ENCODE data around the gene CFAP54.

Gene CFAP54

DNA sequence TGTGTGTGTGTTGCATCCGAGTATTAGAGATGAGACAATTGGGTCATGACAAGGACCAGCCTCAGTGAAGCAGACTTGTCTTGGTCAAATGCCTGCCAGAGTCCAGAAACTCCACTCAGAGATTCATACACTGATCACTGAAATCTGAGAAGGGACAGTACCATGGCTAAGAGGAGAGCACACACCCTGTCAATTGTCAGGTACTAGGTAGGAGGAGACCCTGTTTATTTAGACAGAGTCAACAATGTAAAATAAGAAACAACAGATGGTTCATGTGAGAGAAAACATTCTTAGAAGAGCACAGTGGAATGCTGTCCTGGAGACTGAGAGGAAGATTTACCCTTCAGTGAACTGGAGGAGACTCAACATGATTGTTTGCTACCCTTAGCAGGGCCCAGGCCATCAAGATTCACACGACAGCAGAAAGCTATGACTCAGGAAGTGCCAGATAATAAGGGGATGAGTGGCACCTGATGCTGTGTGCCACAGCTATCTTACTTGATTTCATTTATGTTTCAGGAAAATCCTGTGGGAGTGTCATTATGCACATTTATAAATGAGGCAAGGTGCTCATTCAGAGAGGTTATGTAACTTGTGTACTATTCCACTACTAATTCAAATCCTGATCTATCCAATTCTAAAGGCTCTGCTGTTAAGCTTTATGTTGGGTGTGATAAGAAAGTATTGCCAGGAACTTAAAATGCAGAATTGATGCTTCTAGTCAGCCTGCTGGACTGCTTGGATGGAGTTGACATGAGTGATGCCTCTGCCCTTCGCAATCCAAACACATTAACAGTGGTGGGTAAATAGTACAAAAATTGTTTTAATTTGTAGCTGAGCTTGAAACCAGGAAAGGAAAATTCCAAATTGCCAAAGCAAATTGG, 281.1 kb downstream of the CFAP54 start:
- DNase-seq = no peak

DNA sequence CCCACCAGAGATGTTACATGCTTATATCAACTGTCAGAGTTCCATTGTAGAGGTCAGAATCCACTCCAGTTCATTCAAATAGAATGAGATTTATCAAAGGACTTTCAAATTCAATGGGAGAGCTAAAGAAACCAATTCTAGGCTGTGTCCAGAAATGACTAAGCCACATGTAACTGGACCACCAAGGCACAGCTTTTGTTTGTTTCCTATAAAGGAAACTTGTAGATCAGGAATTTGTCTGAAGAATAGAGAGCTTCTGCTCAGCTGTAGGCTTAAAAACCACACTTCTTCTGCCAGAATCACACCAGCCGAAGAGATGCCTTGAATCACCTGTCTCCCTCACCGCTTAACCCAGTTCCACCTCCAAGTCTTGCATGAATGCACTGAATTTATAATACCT, 283.7 kb downstream of the CFAP54 start:
- DNase-seq = no peak

DNA sequence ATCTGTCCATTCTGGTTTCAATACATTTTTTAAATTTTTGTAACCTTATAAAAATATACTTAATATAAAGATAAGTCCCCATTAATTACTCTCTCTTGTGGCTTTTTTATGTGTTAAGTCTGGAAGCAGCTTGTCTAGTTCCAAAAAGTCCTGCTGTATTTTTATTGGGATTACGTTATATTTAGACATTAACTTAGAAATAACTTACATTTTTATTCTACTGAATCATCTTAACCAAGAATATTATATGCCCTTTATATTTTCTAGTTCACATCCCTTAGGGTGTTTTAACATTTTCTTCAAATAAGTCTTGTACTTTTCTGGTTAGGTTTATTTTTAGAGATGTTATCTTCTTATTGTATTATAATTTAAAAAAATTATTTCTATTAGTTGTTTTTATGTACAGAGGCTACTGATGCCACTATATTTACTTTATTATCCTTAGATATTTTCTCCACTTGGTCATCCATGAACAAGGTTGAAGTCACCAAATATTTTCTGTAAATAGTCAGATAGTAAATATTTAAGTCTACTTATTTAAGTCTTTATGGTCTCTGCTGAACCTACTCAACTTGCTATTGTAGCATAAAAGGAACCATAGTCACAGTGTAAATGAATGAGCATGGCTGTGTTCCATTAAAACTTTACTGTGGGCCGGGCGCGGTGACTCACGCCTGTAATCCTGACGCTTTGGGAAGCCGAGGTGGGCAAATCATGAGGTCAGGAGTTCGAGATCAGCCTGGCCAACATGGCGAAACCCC, 285.3 kb downstream of the CFAP54 start:
- DNase-seq = no peak

GRCh38 chr12:96776908-96777307, 287.5 kb downstream of the CFAP54 start:
- DNase-seq = no peak

GRCh38 chr12:96780330-96780729, 291.0 kb downstream of the CFAP54 start:
- no peak for DNase-seq

DNA sequence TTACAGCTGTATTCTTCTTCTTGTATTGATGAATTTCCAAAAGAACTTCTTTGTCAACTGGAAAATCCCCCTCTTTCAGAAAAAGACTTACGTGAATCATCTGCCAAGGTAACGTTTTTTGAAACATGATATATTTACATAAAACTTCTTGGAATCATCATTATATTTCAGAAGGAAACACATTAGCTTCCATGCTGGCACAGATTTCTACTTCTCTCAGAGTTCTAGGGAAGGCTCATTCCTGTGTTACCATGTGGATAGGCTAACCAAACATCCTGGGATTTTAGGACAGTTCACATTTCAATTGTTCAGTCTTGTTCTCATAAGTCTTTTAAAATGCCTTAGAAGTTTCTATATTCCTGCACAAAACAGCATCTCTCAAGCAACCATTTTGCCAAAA, 297.4 kb downstream of the CFAP54 start:
- no peak for DNase-seq

DNA sequence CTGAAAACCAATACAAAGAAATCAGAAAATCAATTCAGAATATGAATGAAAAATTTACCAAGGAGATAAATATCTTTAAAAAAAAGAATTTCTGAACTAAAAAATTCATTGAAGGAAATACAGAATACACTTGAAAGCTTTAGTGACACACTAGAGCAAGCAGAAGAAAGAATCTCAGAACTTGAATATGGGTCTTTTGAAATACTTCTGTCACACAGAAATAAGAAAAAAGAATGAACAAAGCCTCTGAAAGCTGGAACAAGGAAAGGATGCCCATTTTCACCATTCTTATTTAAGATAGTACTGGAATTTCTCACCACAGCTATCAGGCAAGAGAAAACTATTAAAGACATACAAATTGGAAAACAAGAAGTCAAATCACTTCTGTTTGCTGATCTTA, 314.6 kb downstream of the CFAP54 start:
- no peak for DNase-seq

- no peak for DNase-seq
Observed at GRCh38 chr12:96806272-96806671, 316.9 kb downstream of the CFAP54 start.

DNA sequence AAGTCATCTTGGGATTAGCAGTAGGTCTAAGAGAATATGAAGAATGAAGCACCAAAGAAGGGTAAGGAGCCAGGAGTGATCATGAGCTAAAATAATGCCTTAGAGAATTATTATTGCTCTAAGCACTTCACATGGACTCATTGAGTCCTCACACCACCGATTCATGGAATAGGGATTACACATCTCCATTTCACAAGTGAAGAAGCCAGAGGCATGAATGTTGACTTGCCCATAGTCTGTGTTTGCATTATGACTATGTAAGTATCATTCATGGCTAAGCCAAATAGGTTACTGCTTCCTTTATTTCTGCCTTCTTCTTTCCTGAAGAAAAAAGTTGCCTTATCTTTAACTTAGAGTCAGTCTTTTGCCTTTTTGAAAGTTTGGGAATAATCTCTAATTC, 318.4 kb downstream of the CFAP54 start:
- no peak for DNase-seq

DNA sequence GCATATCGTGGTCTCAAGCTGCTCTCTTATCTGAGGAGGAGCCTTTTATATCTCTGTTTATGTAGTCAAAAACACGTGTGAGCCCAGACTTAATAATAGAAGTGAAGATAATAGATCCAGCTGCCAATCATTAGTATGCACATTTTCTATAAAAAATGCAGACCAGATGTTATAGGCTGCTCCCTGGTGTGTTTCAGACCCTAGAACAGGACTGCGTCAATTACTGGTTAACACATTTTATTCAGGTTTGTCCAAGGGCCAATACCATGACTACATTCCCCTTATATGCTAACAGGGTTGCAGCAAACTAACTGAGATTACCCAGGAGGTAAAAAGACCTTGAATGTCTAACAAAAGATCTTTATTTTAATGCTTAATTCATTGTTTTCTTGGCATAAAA, 319.2 kb downstream of the CFAP54 start:
- no peak for DNase-seq

- no peak for DNase-seq
Observed at GRCh38 chr12:96809522-96809921, 320.1 kb downstream of the CFAP54 start.

DNA sequence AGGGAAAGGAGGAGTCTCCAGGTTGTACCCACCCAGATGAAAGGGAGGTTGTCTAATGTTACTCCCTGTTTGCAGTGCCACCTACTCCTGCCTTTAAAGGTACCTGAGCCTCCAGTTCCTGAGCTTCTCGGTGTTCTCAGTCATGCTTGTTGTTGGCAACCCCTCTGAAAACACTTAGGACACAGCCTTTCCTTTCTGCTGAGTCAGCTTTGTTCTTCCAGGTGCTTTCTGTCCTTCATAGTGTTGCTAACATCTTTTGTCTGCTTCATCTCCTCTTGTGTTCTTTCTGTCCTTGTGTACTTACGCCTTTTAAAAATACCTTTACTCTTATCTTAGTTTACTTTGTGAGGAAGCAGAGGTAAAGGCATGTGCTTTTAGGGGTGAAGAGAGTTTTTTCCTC, 320.7 kb downstream of the CFAP54 start:
- DNase-seq = no peak

- no peak for DNase-seq
Observed at GRCh38 chr12:96810477-96810876, 321.1 kb downstream of the CFAP54 start.

GRCh38 chr12:96811083-96811482, 321.7 kb downstream of the CFAP54 start:
- DNase-seq = no peak

- DNase-seq = no peak
Observed at GRCh38 chr12:96812153-96812552, 322.8 kb downstream of the CFAP54 start.

- no peak for DNase-seq
Observed at GRCh38 chr12:96814200-96814599, 324.8 kb downstream of the CFAP54 start.

DNA sequence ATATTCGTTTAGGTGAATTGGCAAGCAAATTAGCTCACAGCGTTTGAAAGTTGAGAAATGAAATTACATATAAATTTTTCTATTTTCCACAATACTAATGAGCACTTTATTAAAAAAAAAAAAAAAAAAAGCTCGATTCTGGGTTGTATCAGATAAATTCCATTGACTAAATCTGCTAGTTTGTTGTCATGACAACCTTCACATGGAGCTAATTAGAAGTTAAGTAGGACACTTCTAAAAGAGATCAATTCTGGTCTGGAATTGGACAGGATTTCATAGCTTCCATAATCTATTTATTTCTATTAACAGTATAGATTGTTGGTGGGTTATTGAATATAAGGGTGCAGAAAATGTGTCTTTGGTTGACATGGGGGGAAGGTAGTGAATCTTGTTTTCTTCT, 332.2 kb downstream of the CFAP54 start:
- DNase-seq = no peak

DNA sequence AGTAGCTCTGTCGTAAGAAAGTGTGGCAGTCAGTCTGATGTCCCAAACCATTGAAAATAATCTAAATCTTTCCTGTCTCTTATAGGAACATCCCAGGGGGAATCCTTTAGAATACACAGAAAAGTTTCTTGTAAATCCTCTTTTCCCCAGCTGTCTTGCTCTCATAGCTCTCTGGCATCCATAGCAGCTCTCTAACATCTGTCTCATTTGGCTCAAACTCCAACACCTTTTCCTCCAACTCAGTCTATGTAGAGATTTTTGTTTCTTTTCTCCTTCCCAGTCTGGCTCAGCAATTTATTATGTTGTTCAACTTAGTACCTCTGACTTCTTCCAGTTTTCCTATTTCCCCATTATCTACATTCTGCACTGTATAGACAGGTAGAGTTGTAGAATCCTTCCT, 333.3 kb downstream of the CFAP54 start:
- no peak for DNase-seq

- no peak for DNase-seq
Observed at GRCh38 chr12:96824074-96824837, 334.9 kb downstream of the CFAP54 start.

DNA sequence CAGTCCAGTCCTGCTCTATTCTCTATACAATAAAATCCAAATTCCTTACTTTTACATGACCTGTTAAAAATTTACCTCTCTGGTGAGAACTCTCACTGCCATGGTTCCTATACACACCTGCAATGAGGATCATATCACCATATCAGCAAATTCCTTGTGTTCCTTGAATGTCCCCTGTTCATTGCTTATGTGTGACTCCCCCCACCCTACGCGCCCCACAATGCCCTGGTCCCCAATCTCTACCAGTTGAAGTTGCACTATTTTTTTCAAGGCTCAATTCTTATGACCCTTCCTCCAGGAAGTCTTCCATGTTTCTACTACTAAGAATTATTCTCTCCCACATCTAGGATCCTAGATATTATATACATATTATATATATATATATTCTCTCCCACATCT, 335.5 kb downstream of the CFAP54 start:
- no peak for DNase-seq

- no peak for DNase-seq
Observed at GRCh38 chr12:96828169-96828789, 338.9 kb downstream of the CFAP54 start.

- no peak for DNase-seq
Observed at GRCh38 chr12:96829354-96829753, 340.0 kb downstream of the CFAP54 start.

GRCh38 chr12:96831346-96831745, 342.0 kb downstream of the CFAP54 start:
- no peak for DNase-seq

Measured in NCI-H1048 (cell line).